CD4-positive, alpha-beta T cell (primary cell): ENCODE results near the gene PKN2. TPM values are rescaled to one million over a fixed set of nuclear protein-coding genes. Genes with fewer than 3 reads are reported as not detected.

Source experiments
- ATAC-seq: fragments of 200-7000 bp; cut with Tn5 transposase; one replicate; pipeline ENCODE4 v1.10.0; 2022; ENCODE audit warnings: mild to moderate bottlenecking; ENCODE audit not compliant: poor library complexity
- CTCF ChIA-PET: fragments of 350-600 bp; sonication (Branson Sonifier 250); formaldehyde crosslinking; loops from one replicate; lab custom pipeline; 2021; ENCODE audit warnings: antibody characterized with exemption, inconsistent platforms; lab: Charles Lee
- POLR2A ChIA-PET: fragments of 350-600 bp; sonication (Branson Sonifier 250); formaldehyde crosslinking; loops from one replicate; lab custom pipeline; 2021; ENCODE audit warnings: antibody characterized with exemption, inconsistent platforms; lab: Charles Lee
- DNase-seq, 14 experiments: peaks; one replicate each; pipeline ENCODE4 v3.0.0-alpha.2; 2013 to 2020; ENCODE audit warnings: mixed read lengths in 2 of 14
- H3K27ac ChIP-seq, 2 donors: one replicate each; pipeline versions ENCODE4 v1.5.1 to v1.7.0; 2013; ENCODE audit warnings: low read length in 2 of 2, low read depth in 1 of 2, mild to moderate bottlenecking in 1 of 2
- H3K27me3 ChIP-seq, 2 experiments: 1 replicate in 1 of 2; 2 replicates in 1 of 2; pipeline versions ENCODE4 v1.6.1 to v1.7.0; 2013; ENCODE audit warnings: low read length in 2 of 2, control low read depth in 1 of 2, mild to moderate bottlenecking in 1 of 2, moderate library complexity in 1 of 2; ENCODE audit not compliant: insufficient read depth in 2 of 2, control insufficient read depth in 1 of 2
- H3K36me3 ChIP-seq: one replicate; pipeline ENCODE4 v1.6.1; 2013; ENCODE audit warnings: low read length, control low read depth; ENCODE audit not compliant: insufficient read depth
- H3K4me1 ChIP-seq: one replicate; pipeline ENCODE4 v1.6.1; 2013; ENCODE audit warnings: low read length, control low read depth; ENCODE audit not compliant: insufficient read depth
- H3K4me3 ChIP-seq: one replicate; pipeline ENCODE4 v1.5.1; 2013; ENCODE audit warnings: mild to moderate bottlenecking, low read length, moderate library complexity
- H3K9me3 ChIP-seq, 2 experiments: 1 replicate in 1 of 2; 2 replicates in 1 of 2; pipeline versions ENCODE4 v1.6.1 to v1.7.0; 2013; ENCODE audit warnings: low read length in 2 of 2, mild to moderate bottlenecking in 2 of 2, control low read depth in 1 of 2, moderate library complexity in 1 of 2; ENCODE audit not compliant: control insufficient read depth in 1 of 2, insufficient read depth in 1 of 2
- H3K27ac Mint-ChIP-seq: one replicate; pipeline ENCODE4 v1.8.0; 2020; ENCODE audit warnings: mixed read lengths
- H3K27me3 Mint-ChIP-seq: one replicate; pipeline ENCODE4 v1.8.0; 2021; ENCODE audit warnings: mixed read lengths
- H3K36me3 Mint-ChIP-seq: one replicate; pipeline ENCODE4 v1.8.0; 2021; ENCODE audit warnings: low read depth, mixed read lengths
- H3K4me1 Mint-ChIP-seq: one replicate; pipeline ENCODE4 v1.8.0; 2021; ENCODE audit warnings: low read depth, mixed read lengths
- H3K4me3 Mint-ChIP-seq: one replicate; pipeline ENCODE4 v1.8.0; 2020; ENCODE audit warnings: mild to moderate bottlenecking, mixed read lengths
- H3K9me3 Mint-ChIP-seq: one replicate; pipeline ENCODE4 v1.8.0; 2020; ENCODE audit warnings: mixed read lengths
- intact Hi-C, 2 experiments: fragments of 100-400 bp; cut with DNase I in 1 of 2; cut with micrococcal nuclease in 1 of 2; formaldehyde crosslinking; loops; one replicate each; pipeline versions ENCODE4 v1.15.1 to v1.9.0; 2023 to 2025; cut with DNase I, micrococcal nuclease
- total RNA-seq, 174 experiments: library from RNA in 2 of 174; stranded (reverse) in 2 of 174; gene quantifications; one replicate each; pipeline ENCODE4 v1.2.3 and lab custom pipeline; 2021 to 2026
- TF ChIP-seq, protein P1 (sequence below): fragments of 200-600 bp; IDR thresholded peaks from one replicate; pipeline ENCODE4 v1.8.0; 2022; ENCODE audit warnings: antibody characterized with exemption, mild to moderate bottlenecking

The PKN2 gene
- total RNA-seq, 2 experiments from 2014 or later = 38.8 to 41.4 TPM

- peak overlapping the region; percentile 2 for H3K27ac Mint-ChIP-seq
- H3K36me3 Mint-ChIP-seq = peaks cover 50% of the 10 kb centered on the region
- DNase-seq = no peak
- no peaks in the 10 kb centered on the region for H3K27me3 Mint-ChIP-seq
- Histone ChIP-seq H3K27ac (no peak overlapping the region), H3K4me1 (peaks cover 24% of the 10 kb centered on the region), H3K4me3 (no peak overlapping the region), H3K9me3 (no peaks in the 10 kb centered on the region), H3K27me3 (no peaks in the 10 kb centered on the region), H3K36me3 (peaks cover 38% of the 10 kb centered on the region)
- H3K4me1 Mint-ChIP-seq = peaks cover 66% of the 10 kb centered on the region
- no peak for ATAC-seq
- intact Hi-C loops = loop anchor here in 1 of 2 experiments (10.0 kb wide), 1 partner anchor 1739 kb away; no protein-coding TSS in a partner anchor
- ChIA-PET CTCF (no interaction called here), POLR2A (interaction anchor here (0.7 to 1.0 kb wide), 3 partner anchors 17 to 213 kb away, joined by 3 to 5 read pairs (median 3); partner anchors contain the start of gene GTF2B)
- no peaks in the 10 kb centered on the region for H3K9me3 Mint-ChIP-seq
- H3K4me3 Mint-ChIP-seq = no peak overlapping the region
- TF ChIP-seq, protein P1, sequence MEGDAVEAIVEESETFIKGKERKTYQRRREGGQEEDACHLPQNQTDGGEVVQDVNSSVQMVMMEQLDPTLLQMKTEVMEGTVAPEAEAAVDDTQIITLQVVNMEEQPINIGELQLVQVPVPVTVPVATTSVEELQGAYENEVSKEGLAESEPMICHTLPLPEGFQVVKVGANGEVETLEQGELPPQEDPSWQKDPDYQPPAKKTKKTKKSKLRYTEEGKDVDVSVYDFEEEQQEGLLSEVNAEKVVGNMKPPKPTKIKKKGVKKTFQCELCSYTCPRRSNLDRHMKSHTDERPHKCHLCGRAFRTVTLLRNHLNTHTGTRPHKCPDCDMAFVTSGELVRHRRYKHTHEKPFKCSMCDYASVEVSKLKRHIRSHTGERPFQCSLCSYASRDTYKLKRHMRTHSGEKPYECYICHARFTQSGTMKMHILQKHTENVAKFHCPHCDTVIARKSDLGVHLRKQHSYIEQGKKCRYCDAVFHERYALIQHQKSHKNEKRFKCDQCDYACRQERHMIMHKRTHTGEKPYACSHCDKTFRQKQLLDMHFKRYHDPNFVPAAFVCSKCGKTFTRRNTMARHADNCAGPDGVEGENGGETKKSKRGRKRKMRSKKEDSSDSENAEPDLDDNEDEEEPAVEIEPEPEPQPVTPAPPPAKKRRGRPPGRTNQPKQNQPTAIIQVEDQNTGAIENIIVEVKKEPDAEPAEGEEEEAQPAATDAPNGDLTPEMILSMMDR = no peak
These were observed 189.8 kb downstream of the PKN2 start for GRCh38 chr1:88873737-88874349.

- no peaks in the 10 kb centered on the region for H3K9me3 ChIP-seq
- peaks cover 46% of the 10 kb centered on the region for H3K36me3 ChIP-seq
- no peak overlapping the region for H3K27ac ChIP-seq
- TF ChIP-seq, protein P1 = no peak
- H3K4me3 ChIP-seq = no peak overlapping the region
- peaks cover 59% of the 10 kb centered on the region for H3K36me3 Mint-ChIP-seq
- DNase-seq (no peak), ATAC-seq (no peak)
- ChIA-PET POLR2A (interaction anchor here (4.8 kb wide), 1 partner anchor 14 kb away, joined by 39 read pairs; the partner anchor contains the start of gene GTF2B), CTCF (interaction anchor here (0.6 kb wide), 1 partner anchor 25 kb away, joined by 4 read pairs; no protein-coding TSS in a partner anchor)
- H3K4me1 Mint-ChIP-seq = peaks cover 65% of the 10 kb centered on the region
- H3K27ac Mint-ChIP-seq = no peak overlapping the region
- intact Hi-C loops = loop anchor here (5.0 to 10.0 kb wide), 3 partner anchors 73 to 1741 kb away; no protein-coding TSS in a partner anchor
- no peak overlapping the region for H3K4me3 Mint-ChIP-seq
- H3K27me3 ChIP-seq = no peaks in the 10 kb centered on the region
- H3K27me3 Mint-ChIP-seq = no peaks in the 10 kb centered on the region
- H3K9me3 Mint-ChIP-seq = no peaks in the 10 kb centered on the region
- H3K4me1 ChIP-seq = peaks cover 16% of the 10 kb centered on the region
These were observed 191.5 kb downstream of the PKN2 start for GRCh38 chr1:88875595-88875994.

- H3K9me3 ChIP-seq = no peaks in the 10 kb centered on the region
- H3K27ac Mint-ChIP-seq = no peak overlapping the region
- ChIA-PET POLR2A (interaction anchor here (4.8 kb wide), 1 partner anchor 13 kb away, joined by 39 read pairs; the partner anchor contains the start of gene GTF2B), CTCF (interaction anchor here (0.6 to 1.4 kb wide), 6 partner anchors 8 to 193 kb away, joined by 3 to 10 read pairs (median 4); partner anchors contain the start of gene PKN2)
- no peaks in the 10 kb centered on the region for H3K27me3 Mint-ChIP-seq
- H3K4me3 Mint-ChIP-seq = no peak overlapping the region
- peaks cover 48% of the 10 kb centered on the region for H3K36me3 ChIP-seq
- H3K9me3 Mint-ChIP-seq = no peaks in the 10 kb centered on the region
- H3K27me3 ChIP-seq = no peaks in the 10 kb centered on the region
- intact Hi-C loops = loop anchor here (1.0 to 10.0 kb wide), 5 partner anchors 74 to 1742 kb away; no protein-coding TSS in a partner anchor
- H3K27ac ChIP-seq = no peak overlapping the region
- TF ChIP-seq, protein P1 = no peak
- peaks cover 68% of the 10 kb centered on the region for H3K4me1 Mint-ChIP-seq
- peaks cover 16% of the 10 kb centered on the region for H3K4me1 ChIP-seq
- ATAC-seq (no peak), DNase-seq (no peak)
- H3K36me3 Mint-ChIP-seq = peaks cover 61% of the 10 kb centered on the region
- H3K4me3 ChIP-seq = no peak overlapping the region
These were observed 192.7 kb downstream of the PKN2 start for GRCh38 chr1:88876573-88877365.
